Measurements from ENCODE around the gene TRIP6.
"Not testable (repeated sequence)": the region's sequence is repeated elsewhere in the genome, so short reads cannot be mapped to it uniquely, and the experiment has no call there.

Gene TRIP6

GRCh38 chr7:100919779-100920437 lies 52.7 kb downstream of the TRIP6 start:
- DNase-seq = not testable (repeated sequence)

- DNase-seq = no peak
Measured at GRCh38 chr7:100921039-100921438, 53.9 kb downstream of the TRIP6 start.
